HG03045 (cell line): ENCODE data around the gene ANXA11.
"Not testable (repeated sequence)": the region's sequence is repeated elsewhere in the genome, so short reads cannot be mapped to it uniquely, and the experiment has no call there.

ENCODE experiments used
- ATAC-seq: cut with Tn5 transposase; IDR thresholded peaks from one replicate; pipeline ENCODE4 v1.9.1; 2021; ENCODE audit warnings: mild to moderate bottlenecking, moderate library complexity; ENCODE audit not compliant: unreplicated experiment

Gene ANXA11

DNA sequence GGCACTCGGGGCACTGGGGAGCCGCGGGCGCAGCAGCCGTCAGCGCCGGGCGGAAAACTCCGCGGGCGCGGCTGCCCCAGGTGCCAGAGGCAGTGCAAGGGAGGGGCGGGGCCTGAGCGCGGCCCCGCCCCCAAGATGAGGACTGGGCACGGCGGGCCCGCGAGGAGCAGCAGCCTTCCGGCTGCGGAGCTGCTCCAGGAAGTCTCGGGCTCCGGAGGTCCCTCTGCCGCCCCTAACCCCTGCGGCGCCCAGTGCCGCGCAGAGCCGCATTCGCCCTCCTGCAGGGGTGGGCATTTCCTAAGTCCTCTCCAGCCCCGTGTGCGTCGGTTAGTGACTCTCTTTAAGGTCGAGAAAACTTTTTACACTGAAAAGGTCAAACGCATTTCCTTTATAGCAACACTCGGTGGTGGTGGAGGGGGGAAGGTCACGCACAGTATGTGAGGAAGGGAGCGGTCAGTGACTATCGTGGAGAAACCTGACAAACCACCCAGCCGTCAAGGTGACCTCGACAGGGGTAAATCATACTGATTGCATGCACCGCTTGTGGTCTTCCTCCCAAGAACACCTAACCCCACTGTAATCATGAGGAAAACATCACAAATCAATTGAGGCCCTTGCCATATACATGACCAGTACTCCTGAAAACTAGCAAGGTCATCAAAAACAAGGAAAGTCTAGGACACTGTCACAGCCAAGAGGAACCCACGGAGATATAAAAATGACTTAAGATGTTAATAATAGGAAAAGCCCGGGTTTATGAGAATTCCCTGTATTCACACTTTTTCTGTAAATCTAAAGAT is at the start of gene ANXA11:
ANXA11 (minus strand) TSS at position 61 of the 800 bp plus-strand sequence. CDS start 32,676 bp downstream, outside the sequence.
- ATAC-seq = peak; percentile 86

DNA sequence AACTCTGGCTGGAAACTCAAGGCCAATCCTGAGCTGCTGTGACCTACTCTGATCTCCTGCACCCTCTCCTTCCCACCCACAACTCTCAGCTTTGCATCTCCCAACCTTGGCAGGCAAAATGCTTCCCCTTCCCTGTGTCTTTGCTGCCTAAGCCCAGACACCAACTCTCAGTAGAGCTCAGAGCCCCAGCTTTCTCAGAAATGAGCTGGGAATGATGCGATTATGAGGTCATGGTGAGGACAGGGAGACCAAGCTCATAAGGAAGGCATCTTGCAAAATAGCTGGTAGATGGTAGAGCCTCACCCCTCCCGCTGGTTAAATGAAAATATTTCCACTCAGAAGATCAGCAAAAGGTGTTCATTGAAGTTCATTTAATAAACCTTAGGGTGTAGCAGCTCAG is 49.4 kb upstream of the ANXA11 start:
- not testable (repeated sequence) for ATAC-seq

DNA sequence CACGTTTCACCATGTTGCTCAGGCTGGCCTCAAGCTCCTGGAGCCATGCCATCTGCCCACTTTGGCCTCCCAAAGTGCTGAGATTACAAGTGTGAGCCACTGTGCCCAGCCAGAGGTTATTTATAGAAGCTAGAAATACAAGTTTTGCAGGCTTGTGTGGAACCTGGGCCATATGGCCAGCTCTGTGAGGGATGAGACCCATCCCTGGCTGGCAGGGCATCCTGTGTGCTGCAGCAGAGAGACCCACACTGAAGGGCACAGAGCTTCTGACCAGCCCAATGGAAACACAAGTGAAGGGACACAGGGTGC is 48.6 kb upstream of the ANXA11 start:
- not testable (repeated sequence) for ATAC-seq

DNA sequence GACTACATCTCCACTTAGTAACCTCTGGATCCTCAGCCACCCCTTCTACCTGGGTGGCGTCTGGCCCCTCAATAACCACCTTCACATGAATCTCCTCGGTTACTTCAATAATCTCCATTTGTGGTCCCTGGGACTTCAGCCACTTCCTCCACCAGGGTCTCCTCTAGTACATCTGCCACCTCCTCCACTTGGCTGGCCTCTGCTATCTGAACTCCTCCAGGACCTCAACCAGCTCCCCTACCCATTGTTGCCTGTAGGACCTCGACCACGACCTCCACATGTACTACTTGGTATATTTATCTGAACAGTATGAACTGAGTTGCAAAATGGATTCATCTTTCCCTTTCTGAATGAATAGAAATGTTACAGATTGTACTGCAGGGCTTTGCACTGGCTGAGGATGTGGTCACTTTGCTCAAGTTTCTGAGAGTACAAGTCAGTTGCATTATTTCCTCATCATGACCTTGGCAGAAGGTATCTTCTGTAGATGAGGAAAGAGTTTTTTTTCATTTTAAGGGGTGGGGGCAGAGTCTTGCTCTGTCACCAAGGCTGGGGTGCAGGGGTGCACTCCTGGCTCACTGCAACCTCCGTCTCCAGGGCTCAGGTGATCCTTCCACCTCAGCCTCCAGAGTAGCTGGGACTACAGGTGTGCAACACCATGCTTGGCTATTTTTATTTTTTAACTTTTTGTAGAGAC is 48.1 kb upstream of the ANXA11 start:
- no peak for ATAC-seq

DNA sequence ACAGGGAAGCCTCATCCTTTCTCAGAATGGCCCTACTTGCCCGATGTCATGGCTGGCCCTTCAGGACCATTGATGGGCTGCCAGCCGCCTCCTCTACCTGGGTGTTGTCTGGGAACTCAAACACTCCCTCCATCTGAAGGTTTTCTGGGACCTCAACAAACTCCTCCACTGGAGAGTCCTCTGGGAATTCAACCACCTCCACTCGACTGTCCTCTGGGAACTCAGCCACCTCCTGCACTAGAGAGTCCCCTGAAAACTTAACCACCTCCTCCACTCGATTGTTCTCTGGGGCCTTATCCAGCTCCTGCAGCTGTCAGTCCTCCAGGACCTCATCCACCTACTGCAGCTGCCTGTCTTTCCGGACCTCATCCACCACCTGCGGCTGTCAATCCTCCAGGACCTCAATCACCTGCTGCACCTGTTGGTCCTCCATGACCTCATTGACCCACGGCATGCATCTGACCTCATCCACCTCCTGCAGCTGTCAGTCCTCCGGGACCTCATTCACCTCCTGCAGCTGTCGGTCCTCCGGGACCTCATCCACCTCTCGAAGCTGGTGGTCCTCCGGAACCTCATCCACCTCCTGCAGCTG is 47.1 kb upstream of the ANXA11 start:
- ATAC-seq = no peak

DNA sequence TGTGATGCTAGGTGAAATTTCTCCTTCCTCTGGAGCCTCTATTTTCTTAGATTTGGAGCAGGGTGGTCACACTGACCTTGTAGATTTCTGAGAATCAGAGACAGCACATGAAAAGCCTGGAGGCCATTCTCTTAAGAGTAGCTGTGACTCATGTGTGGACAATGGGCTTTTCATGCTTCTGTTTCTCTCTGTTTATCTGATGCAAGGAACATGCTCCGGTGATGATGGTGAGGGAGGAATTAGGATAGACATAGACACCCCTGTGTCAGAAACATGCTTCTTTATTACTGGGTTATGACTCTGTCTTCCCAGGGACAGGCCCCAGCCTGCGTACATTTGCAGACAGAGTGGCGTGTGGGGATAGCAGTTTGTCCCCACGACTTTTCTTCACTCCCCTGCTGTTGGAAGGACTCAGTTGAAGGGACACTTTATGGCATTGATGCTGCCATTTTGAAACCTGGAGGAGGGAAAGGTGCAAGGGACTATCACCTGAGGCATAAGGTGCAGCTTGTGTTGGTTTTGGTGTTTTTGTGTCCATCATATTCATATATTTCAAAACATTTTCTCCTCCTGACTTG is 46.5 kb upstream of the ANXA11 start:
- not testable (repeated sequence) for ATAC-seq

DNA sequence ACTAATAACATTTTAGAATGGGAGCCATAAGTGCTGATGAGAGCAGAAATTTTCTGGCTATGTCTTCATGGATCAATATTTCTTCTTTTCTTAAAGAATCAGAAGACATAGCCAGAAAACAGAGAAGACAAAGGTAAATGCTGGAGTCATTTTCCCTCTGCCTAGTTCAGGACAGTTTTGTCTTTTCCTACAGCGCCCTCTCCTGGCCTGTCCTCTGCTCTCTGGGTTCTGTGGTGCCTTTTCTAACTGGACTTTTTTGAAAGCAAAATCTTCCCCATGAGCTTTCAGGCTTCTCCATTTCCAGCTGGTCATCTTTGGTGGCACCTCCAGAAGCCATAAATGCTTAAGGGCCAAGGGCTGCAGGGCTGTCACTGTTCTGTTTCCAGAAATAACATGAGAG is 45.1 kb upstream of the ANXA11 start:
- ATAC-seq = not testable (repeated sequence)

DNA sequence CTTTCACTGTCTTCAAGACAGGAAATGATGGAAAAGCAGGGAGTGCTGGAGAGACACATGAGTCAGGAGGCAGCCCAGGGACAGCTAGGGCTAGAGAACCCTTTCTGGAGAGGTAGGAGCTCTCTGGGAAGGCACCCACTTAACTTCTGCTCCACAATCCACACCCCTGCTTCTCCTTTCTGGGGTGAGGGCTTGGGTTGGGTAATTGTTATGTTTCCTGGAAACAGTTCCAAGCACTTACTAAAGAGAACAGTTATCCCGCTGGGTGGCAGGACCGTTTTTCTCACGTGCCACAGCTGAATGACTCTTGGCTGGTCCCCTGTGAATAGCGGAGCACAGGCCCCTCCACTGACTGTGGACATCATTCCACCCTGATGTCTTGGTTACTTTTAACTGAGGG is 44.6 kb upstream of the ANXA11 start:
- ATAC-seq = not testable (repeated sequence)

DNA sequence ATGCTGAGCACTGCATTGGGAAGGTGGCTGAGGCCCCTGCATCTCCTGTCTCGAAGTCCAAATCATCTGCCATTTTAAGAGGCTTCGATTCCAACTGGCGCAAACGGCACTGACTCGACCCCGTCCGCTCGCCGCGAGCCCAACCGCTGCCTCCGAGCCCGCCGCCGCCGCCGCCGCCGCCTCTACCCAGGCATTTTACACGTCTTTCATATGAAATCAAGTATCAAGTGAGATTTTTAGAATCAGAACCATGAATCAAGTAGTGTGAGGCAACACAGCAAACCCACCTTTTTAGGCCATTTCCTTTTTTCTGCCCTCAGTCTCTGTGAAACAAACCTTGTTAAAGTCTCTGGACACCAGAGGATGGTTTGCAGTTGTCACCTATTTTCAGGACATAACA is 42.3 kb upstream of the ANXA11 start:
- ATAC-seq = not testable (repeated sequence)

DNA sequence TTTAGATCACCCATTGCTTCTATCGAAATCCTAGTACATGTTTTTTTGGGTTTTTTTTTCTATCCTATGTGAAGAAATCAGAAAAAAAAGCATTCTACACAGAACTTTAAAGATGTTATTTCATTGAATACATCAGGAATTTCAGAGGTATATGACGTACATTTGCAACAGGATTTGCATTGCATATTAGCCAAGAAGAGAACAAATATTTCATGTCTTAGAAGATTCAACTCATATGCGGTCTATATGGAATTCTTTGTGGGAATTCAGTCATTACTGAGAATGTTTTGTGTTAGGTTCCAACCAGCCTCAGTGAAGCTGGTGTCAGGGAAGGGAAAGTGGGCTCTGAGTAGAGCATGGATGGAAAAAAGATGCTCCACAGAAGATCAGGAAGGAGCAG is 39.0 kb upstream of the ANXA11 start:
- ATAC-seq = not testable (repeated sequence)

DNA sequence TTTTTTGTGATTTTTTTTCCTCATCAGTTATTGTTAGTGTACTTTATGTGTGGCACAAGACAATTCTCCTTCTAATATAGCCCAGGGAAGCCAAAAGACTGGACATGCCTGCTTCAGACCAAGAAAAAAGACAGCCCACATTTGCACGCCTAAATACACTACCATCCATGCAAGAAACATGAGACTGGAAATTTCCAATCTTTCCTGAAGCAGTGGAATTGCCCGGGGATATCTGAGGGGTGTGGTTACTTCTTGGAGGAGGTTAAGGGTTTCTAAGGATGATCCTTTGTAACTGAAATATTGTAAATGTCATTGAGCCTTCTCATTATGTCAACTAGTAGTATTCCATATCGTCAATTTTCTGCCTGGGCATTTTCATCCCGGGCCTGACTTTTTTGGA is 37.0 kb upstream of the ANXA11 start:
- not testable (repeated sequence) for ATAC-seq

DNA sequence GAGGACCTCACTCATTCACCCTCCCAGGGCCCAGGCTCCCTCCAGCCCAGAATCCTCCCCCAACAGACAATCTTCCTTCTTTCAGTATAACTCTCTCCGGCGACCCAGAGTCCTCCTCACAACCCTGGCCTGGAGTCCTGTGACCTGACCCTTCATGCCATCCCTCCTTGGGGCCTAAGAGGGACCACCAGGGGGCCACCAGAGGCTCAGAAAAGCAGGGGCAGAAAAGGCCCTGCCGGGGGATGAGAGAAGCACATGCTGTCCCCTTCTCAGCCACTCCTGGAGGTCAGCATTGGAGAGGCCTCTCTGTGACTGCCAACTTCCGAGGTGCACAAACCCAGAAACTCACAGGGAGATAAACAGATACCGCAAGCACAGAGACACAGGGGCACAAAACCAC is 31.1 kb upstream of the ANXA11 start:
- ATAC-seq = not testable (repeated sequence)

DNA sequence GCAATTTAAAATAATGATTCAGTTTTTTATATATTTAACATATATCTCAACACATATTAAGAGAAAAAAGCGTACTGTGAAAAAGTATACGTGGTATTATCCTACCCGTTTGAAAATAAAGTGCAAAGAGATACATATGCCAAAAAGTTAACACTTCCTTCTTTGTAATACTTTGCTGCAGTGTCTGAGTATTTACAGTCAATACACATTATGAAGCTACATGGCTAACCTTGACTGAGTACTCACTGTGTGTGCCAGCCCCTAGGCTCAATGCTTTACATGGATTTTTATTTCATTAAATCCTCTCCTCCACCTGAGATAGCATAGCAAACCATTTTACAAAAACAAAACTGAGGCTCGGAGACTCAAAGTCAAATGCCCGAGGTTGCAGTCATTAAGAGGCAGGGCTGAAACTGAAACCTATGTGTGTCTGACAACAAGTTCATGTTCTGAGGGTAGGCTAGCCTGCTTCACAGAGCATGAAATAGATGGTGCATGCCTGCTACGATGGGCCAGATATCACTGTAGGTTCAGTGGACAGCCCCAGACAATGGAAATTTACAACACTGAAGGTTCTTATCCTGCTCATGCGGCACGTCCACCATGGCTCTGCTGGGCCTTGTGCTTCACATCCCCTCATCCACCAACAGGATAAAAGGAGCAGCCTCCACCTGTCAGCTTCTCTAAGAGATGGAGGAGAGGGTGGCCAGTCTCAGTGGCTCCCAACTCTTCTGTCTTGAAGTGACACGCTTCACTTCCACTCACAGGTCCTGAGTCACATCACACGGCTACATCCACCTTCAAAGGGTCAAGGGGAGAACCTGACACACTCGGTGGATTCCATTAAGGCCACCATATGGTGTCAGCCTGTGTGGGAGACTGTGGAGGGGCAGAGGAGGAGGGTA is 29.2 kb upstream of the ANXA11 start:
- peak; percentile 99 for ATAC-seq

DNA sequence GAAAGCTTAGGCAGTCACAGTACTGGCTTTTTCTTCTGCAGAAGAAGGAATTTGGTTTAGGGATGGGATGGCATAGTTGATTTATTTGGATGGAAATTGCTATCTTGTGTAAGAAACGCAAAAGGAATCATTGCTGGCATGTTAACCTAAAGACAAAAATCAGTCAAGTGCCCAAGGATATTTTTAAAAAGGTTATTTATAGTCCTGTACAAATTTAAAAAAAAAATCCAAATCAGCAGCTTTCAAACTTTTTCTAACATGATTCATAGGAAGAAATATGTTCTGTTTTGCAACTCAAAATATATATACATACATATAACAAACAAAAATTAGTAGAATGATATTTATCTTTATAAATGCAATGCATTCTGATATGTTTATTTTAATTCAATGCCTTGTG is 28.5 kb upstream of the ANXA11 start:
- ATAC-seq = not testable (repeated sequence)

DNA sequence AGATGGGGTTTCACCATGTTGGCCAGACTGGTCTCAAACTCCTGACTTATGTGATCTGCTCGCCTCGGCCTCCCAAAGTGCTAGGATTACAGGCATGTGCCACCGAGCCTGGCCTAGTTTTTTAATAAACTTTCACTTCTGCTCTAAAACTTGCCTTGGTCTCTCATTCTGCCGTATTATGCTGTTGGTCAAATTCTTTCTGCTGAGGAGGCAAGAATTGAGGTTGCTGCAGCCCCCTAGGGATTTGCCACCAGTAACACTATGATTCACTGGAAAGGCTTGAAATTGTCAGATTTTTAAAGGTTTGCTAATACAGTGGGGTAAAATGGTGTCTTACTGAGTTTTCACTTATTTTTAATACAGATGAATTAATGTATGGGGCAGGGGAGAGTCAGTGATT is 21.4 kb upstream of the ANXA11 start:
- ATAC-seq = not testable (repeated sequence)

DNA sequence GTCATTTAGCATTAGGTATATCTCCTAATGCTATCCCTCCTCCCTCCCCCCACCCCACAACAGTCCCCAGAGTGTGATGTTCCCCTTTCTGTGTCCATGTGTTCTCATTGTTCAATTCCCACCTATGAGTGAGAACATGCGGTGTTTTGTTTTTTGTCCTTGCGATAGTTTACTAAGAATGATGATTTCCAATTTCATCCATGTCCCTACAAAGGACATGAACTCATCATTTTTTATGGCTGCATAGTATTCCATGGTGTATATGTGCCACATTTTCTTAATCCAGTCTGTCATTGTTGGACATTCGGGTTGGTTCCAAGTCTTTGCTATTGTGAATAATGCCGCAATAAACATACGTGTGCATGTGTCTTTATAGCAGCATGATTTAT is 17.7 kb upstream of the ANXA11 start:
- not testable (repeated sequence) for ATAC-seq

DNA sequence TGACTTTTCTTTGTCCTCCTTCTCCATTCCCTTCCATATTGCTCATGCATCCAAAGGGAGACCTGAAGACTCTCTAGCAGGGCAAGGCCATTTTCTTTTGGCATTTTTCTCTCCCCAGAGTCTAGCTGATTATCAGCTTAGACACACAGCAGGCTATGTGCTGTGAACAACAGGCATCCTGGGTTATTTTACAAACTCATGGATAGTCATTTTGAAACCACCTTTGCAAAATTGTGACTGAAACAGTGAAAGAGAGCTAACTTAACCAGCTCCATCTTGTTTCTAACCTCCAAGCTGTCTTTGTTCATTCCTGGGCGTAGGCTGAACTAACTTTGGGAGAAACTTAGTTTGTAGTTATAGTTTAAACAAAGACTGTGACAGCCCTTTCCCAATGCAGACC is 13.5 kb upstream of the ANXA11 start:
- ATAC-seq = peak; percentile 88

DNA sequence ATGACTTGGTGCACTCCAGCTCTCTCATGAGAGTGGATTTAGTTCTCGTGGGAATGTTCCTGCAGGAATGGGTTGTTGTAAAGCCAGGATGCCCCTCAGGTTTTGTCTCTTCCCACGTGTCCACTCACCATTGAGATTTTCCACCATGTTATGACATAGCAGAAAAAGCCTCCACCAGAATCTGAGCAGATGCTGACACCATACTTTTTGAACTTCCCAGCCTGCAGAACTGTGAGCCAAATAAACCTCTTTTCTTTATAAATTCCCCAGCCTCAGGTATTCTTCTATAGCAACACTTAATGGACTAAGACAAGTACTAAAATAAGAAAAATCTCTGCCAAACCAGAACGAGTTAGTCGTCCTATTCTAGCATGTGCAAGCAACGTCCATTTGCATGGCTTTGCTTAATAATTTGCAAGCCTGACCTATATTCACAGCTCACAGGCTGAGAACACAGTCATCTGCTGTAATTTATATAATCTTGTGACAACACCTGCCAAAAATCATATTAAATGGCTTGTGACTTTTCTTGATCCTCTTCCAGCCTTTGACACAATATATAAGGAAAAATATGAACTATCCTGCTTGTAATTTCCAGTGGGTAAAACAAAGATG is 9.1 kb upstream of the ANXA11 start:
- not testable (repeated sequence) for ATAC-seq

DNA sequence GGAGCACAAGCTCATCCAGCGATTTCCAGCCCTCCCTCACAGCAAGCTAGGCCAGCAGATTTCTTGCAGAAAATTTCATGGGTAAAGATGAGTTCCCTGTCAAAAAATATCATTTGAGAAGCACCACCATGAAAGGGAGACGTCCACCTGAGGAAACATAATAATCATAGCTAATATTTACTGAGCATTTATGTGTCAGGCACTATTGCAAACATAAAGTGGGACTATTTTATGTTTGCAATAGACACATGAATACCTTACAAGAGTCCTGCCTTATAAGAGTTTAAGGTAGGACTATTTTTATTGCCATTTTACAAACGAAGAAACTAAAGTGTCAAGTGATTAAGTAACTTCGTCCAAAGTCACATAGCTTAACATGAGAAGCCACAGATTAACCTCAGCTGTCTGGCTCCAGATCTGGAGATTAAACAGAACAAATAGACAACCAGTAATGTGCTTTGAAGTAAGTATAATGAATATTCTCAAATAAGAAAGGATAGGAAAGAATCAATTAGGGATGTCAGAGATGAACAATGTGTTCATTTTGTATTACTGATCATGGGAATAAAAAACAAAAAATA is 7.3 kb upstream of the ANXA11 start:
- ATAC-seq = not testable (repeated sequence)

DNA sequence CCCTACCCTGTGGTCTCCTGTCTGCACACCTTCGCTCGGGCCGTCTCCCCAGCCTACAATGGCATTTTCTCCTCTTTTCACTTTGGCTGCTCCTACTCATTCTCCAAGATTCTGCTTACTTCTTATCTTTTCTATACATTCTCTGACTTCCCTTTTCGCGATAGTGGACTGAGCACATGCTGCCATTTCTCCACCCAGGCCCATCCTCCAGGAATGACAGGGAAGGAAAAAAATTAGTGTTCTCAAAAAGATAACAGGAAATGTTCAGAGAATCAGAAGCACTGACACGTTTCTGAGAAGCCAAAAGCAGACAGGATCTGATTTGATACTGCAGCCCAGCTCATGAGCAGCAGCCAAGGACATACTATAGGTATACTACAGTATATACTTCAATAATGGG is 6.4 kb upstream of the ANXA11 start:
- ATAC-seq = no peak
